Left ventricle myocardium superior (tissue), 1 donor: ENCODE measurements around the gene MAN2A1. TPM values are rescaled to one million over a fixed set of nuclear protein-coding genes. Genes with fewer than 3 reads are reported as not detected.

Source experiments
- ATAC-seq: fragments of 200-7000 bp; cut with Tn5 transposase; one replicate; pipeline ENCODE4 v1.9.1; 2020; ENCODE audit warnings: mild to moderate bottlenecking, moderate library complexity
- DNase-seq: peaks from one replicate; pipeline ENCODE4 v3.0.0-alpha.2; 2020
- intact Hi-C: fragments of 100-400 bp; cut with micrococcal nuclease; formaldehyde crosslinking; loops from one replicate; pipeline ENCODE4 v1.11.0; 2022
- long read RNA-seq: library from polyadenylated mRNA; unstranded; transcript quantifications from one replicate; pipeline ENCODE4 v2.0.0, GENCODE V29; 2021
- total RNA-seq: library from RNA; stranded (reverse); fragmentation: NEBNext Ultra II Directional; extraction: Animal tissue kit (Norgen Biotek cat#: 25700); gene quantifications from one replicate; pipeline ENCODE4 v1.2.1, GENCODE V29; 2021
- donor health status: DM: no; HTN: yes; CAD: no; lungs with severe emphysema.

Gene MAN2A1
- 8.1 TPM for total RNA-seq
- long read RNA-seq, full-length matches to known transcripts: 7 of 9 reads
- long read RNA-seq, partial matches to known transcripts: 1 of 9 reads
- long read RNA-seq, other reads (novel, unspliced or antisense): 1 of 9 reads

GRCh38 chr5:109689740-109690241 lies at the start of gene MAN2A1:
MAN2A1 (plus strand) TSS chr5:109689927; CDS start chr5:109690418, 491 bp downstream.
- DNase-seq: peak; percentile 88
- ATAC-seq: peak; percentile 87
- intact Hi-C loops: no loop called here

DNA sequence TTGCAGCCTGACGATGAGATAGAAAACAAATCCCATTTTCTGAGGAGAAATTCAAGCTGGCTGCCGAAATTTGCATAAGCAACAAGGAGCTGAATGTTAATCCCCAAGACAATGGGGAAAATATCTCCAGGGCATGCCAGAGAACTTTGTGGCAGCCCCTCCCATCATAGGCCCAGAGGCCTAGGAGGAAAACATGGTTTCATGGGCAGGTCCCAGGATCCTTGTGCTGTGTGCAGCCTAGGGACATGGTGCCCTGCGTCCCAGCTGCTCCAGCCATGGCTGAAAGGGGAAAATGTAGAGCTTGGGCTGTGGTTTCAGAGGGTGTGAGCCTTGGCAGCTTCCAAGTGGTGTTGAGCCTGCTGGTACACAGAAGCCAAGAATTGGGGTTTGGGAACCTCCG lies 48.8 kb upstream of the MAN2A1 start:
- intact Hi-C loops: no loop called here
- ATAC-seq (no peak), DNase-seq (no peak)

DNA sequence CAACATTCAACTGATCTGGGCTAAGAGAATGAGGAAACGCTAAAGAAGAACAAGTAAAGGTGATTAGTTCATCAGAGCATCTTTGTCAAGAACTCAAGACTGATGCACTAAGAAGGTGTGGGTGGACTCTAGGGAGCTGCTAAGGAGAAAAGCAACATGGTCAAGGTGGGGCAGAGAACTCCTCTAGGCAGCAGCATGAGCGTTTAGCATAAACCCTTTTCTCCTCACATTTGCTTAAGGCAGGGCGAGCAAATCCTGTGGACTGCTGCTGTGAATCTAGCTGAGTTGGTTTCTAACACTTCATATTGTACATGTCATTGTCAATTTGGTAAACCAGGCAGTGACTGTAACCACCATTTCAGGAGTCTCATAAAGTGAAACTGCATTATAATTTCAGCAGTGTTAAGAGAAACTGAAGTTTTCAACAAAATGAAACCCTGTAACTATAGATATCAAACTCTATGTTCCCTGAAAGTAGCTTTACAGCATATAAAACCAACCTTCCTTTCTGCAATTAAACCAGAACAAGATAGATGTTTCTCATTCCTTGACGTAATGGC lies 45.9 kb upstream of the MAN2A1 start:
- no peak for ATAC-seq
- intact Hi-C loops: no loop called here
- no peak for DNase-seq

DNA sequence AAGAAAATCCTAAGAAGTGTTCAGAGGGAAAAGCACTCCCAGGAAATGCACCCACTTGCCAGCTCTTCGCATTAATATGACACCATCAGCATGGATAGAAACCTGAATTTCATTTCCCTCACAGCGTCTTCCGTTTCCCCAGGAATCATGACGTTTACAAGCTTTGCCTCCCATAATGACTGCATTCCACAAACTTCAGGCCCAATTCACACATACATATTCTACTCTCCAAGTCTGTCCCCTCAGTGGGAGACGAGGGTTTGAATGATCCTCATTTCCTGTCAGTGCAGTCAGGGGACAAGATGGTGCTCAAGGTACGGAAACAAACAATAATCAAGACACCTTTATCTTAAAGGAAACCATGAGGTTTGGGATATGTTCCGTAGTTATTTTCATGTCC lies 44.9 kb upstream of the MAN2A1 start:
- DNase-seq: no peak
- intact Hi-C loops: no loop called here
- ATAC-seq: no peak

GRCh38 chr5:109645707-109646192 lies 44.0 kb upstream of the MAN2A1 start:
- no peak for ATAC-seq
- intact Hi-C loops: no loop called here
- no peak for DNase-seq

GRCh38 chr5:109649318-109649717 lies 40.4 kb upstream of the MAN2A1 start:
- intact Hi-C loops: no loop called here
- ATAC-seq (no peak), DNase-seq (no peak)

GRCh38 chr5:109650493-109650892 lies 39.2 kb upstream of the MAN2A1 start:
- ATAC-seq: no peak
- intact Hi-C loops: no loop called here

GRCh38 chr5:109652096-109652495 lies 37.6 kb upstream of the MAN2A1 start:
- no peak for ATAC-seq
- DNase-seq: no peak
- intact Hi-C loops: no loop called here

More at GRCh38 chr5:109650493-109650892, 39.2 kb upstream of the MAN2A1 start:
- no peak for DNase-seq

- no peak for ATAC-seq
- DNase-seq: no peak
- intact Hi-C loops: no loop called here
Observed at GRCh38 chr5:109653042-109653441, 36.7 kb upstream of the MAN2A1 start.

DNA sequence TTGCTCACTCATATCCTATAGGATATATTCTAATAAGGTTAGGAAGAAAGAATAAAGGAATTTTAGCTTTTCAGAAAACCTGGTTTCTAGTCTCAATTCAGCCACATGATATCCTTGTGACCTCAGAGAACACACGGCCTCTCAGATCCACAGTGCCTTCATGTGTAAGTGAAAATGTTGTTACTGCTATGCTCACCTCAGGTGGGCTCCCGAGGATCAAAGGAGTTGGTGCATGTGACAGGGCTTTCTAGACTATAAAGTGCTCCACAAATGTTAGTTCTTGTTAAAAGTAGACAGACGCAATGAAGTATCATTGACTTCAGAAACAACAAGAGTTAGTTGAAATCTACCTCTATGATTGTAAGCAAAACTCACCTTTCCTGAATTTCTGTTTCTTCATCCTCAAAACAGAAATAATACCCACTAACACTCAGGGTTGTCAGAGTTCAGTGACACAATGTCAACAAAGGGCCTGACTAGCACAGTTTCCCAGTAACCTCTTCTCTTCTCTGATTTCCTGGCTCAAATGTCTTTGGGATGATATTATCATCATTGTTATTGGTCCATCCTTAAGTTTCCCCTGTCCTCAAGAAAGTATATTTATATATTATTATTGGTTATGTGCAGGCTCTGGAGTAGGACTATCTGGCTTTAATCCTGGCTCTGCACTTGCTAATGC lies 36.0 kb upstream of the MAN2A1 start:
- intact Hi-C loops: no loop called here
- DNase-seq: no peak
- ATAC-seq: no peak

- ATAC-seq (no peak), DNase-seq (no peak)
- intact Hi-C loops: no loop called here
Observed at GRCh38 chr5:109654455-109654854, 35.3 kb upstream of the MAN2A1 start.

DNA sequence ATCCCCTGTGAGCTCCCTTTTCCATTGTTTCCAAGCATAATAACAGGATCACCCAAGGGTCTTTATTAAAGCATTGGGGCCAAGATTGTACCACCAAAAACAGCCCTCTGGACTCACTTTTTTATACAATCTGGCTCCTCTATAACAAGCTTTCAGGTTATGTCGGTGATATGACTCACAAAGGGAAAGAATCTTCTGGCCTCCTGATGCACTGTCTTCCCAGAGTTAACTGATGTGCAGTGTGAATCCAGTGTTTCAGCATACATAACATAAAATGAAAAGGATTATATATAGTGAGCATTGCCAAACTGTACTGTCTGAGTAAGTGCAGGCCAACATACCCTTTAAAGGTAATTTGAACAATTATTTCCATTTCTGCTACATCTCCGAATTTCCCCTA lies 33.9 kb upstream of the MAN2A1 start:
- no peak for ATAC-seq
- intact Hi-C loops: no loop called here

GRCh38 chr5:109656829-109657228 lies 32.9 kb upstream of the MAN2A1 start:
- intact Hi-C loops: no loop called here
- ATAC-seq: peak; percentile 58
- DNase-seq: peak; percentile 29

More for the DNA sequence above, 33.9 kb upstream of the MAN2A1 start:
- DNase-seq: no peak

DNA sequence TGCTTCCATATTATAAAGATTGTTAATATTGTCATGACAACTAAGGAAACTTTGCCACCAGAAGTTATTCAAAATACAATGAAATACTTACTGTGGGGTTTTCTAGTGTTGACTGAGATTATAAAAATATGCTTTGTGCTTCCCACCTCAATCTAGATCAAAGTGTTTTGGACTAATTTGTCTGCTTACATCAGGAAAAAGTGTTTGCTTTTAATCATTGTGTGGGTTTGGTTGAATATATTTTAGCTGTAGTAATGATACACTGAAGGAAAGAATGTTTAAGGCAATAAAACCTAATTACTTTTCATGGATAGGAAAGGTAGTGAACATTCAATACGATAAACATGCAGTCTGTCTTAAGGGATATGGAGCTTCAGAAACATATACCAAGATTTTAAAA lies 29.8 kb upstream of the MAN2A1 start:
- no peak for ATAC-seq
- intact Hi-C loops: no loop called here

GRCh38 chr5:109660301-109660700 lies 29.4 kb upstream of the MAN2A1 start:
- no peak for DNase-seq
- intact Hi-C loops: no loop called here
- ATAC-seq: no peak

More for the DNA sequence above, 29.8 kb upstream of the MAN2A1 start:
- DNase-seq: no peak

- DNase-seq (no peak), ATAC-seq (no peak)
- intact Hi-C loops: no loop called here
Observed at GRCh38 chr5:109668237-109668636, 21.5 kb upstream of the MAN2A1 start.

DNA sequence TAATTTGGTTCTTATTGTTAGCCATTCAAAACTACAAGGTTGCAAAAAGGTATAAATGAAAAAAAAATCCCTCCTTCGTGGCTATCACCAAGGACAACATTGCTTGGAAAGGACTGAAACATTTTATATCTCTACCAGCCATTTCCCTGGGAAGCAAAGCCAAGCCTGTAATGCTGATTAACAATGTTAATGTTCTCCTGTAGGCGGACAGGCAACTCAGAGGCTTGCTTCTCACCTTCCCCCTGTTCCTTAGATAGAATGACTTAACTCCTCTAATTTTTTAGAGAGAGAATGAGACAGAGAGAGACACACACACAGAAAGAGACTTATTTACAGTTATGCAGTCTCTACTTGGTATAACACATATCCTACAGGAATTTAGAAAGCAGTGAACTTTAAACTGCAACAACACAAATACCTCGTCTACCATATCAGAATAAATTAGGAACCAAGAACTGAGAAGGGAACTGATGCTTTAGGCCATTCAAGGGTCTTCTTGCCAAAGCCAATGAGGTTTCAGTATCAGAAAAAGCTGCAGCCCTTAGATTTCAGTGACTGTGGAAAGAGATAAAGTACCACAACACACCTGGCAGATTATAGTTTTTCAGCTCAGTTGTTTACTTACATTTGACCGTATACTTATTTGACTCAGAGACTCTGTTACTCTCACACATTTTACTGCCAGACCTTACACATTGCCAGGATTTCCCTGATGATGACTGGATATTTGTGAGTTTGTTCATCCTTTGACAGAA lies 20.9 kb upstream of the MAN2A1 start:
- ATAC-seq (no peak), DNase-seq (no peak)

DNA sequence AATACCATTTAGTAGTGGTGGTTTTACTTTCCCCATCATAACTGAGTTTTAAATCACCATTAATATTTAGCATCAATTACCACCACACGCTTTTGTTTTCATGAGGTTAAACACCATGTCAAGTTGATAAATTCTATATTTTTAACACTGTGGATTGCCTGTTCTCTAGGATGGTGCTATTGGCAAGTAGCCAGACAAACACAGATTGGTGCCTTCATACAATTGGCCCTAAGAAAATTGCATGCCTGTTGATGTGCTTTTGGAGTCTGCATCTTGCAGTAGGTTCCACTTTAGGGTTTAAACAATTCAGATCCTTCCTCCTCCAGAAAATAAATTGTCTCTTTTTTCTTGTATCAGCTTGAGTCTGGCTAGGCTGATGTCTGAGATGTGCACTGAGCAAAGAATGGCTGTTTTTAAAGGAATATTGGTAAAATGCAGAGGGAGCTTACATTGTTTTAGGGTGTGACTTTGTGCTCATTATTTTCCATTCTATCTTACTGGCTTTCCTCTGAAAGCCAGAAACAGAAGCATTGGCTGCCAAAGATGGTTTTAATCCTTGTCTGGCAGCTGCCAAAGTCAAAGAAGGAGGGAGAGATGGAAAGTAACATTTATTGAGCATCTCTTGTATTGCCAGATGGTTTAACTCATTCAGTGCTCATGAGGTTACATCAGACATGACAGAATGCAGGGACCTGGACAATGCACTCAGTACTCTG lies 19.6 kb upstream of the MAN2A1 start:
- ATAC-seq (no peak), DNase-seq (no peak)
- intact Hi-C loops: no loop called here

More for the DNA sequence above, 20.9 kb upstream of the MAN2A1 start:
- intact Hi-C loops: no loop called here

- DNase-seq: no peak
- intact Hi-C loops: no loop called here
- ATAC-seq: no peak
Observed at GRCh38 chr5:109671136-109671535, 18.6 kb upstream of the MAN2A1 start.
